H1 (cell line): ENCODE measurements around the gene ZNF423. TPM values are rescaled to one million over a fixed set of nuclear protein-coding genes. Genes with fewer than 3 reads are reported as not detected.

Experiments
- BRCA1 ChIP-seq: IDR thresholded peaks from 2 replicates; pipeline ENCODE4 v1.6.1; 2012; ENCODE audit warnings: low read depth, low read length, improper control_type of control experiment
- CBX8 ChIP-seq: fragments of 300-800, 300-1000 bp; sonication (generic); IDR thresholded peaks from 2 replicates; pipeline ENCODE4 v1.7.1; 2016; ENCODE audit warnings: low read depth, low read length, borderline replicate concordance
- HDAC2 ChIP-seq, 2 experiments: fragments of 300-600 bp in 1 of 2; sonication (generic) in 1 of 2; IDR thresholded peaks; 2 replicates each; pipeline ENCODE4 v1.6.1; 2011 to 2012; ENCODE audit warnings: low read depth in 2 of 2, low read length in 2 of 2, mild to moderate bottlenecking in 2 of 2, moderate library complexity in 2 of 2, borderline replicate concordance in 1 of 2, inconsistent platforms in 1 of 2
- POLR2AphosphoS5 ChIP-seq: IDR thresholded peaks from 2 replicates; pipeline ENCODE4 v1.6.1; 2011; ENCODE audit warnings: low read depth, low read length
- POU5F1 ChIP-seq: IDR thresholded peaks from 2 replicates; pipeline ENCODE4 v1.6.1; 2011; ENCODE audit warnings: low read depth, mild to moderate bottlenecking, low read length, moderate library complexity
- RNF2 ChIP-seq: fragments of 200-900, 300-1000 bp; sonication (generic); IDR thresholded peaks from 2 replicates; pipeline ENCODE4 v1.7.1; 2016; ENCODE audit warnings: borderline replicate concordance, low read depth, mild to moderate bottlenecking, antibody characterized with exemption, low read length; ENCODE audit not compliant: poor library complexity, severe bottlenecking; ENCODE audit errors: missing control alignments
- SUZ12 ChIP-seq: fragments of 200-600 bp; sonication (generic); IDR thresholded peaks from 2 replicates; pipeline ENCODE4 v1.6.1; 2012; ENCODE audit warnings: mild to moderate bottlenecking, inconsistent platforms, low read length, moderate library complexity, mixed read lengths
- polyA plus RNA-seq, 7 experiments: library from polyadenylated mRNA; depleted of rRNA in 3 of 7; stranded (reverse) in 5 of 7; unstranded in 2 of 7; fragments of >200 nt in 5 of 7; fragments of 200-250 nt in 2 of 7; gene quantifications; 1 replicate in 5 of 7; 2 replicates in 1 of 7; 4 replicates in 1 of 7; pipeline versions ENCODE4 v1.2.1 to v1.2.3, GENCODE V29; 2011 to 2013; ENCODE audit warnings: missing spikeins in 2 of 7, mixed read lengths in 2 of 7
- total RNA-seq: library from RNA; stranded (reverse); fragmentation: NEBNext Ultra II Directional; extraction: Animal tissue kit (Norgen Biotek cat#: 25700); gene quantifications from 2 replicates; pipeline ENCODE4 v1.2.1, GENCODE V29; 2021

Gene ZNF423
- total and polyA plus RNA-seq, 2 of the 8 experiments (the other 6 are each of a cell fraction or from before 2014, with no cell fraction given) = 38.2 to 52.3 TPM

GRCh38 chr16:49594153-49594552 lies 261.8 kb downstream of the ZNF423 start (continued):
- no peak for TF ChIP-seq BRCA1
- TF ChIP-seq POLR2AphosphoS5 = no peak
- TF ChIP-seq HDAC2 (IDR thresholded peaks at IDR 0.05; ENCODE audit: borderline replicate concordance in 1 of 2, low read depth in 2 of 2, low read length in 2 of 2) = no peak
- TF ChIP-seq SUZ12 = no peak
- no peak for TF ChIP-seq RNF2
- no peak for TF ChIP-seq CBX8
- TF ChIP-seq POU5F1 = no peak
